OCI-LY7 (cell line): Measurements from ENCODE around the gene CHI3L2. TPM values are rescaled to one million over a fixed set of nuclear protein-coding genes. Genes with fewer than 3 reads are reported as not detected.

ENCODE experiments used
- Bru-seq: library from RNA; stranded (reverse); fragments of 400-500 nt; gene quantifications from one replicate; lab custom pipeline; 2021; lab: Mats Ljungman, UMichigan
- BruChase-seq, 2 experiments: library from RNA; stranded (reverse); fragments of 400-500 nt; gene quantifications; one replicate each; lab custom pipeline; 2021; lab: Mats Ljungman, UMichigan
- BruUV-seq: library from RNA; stranded (reverse); fragments of 400-500 nt; replicated peaks from 2 replicates; lab custom pipeline; 2021; lab: Mats Ljungman, UMichigan
- CTCF ChIA-PET: fragments of 300-600 bp; sonication (Branson Sonifier 250); formaldehyde crosslinking; loops from one replicate; lab custom pipeline; 2022; ENCODE audit warnings: antibody characterized with exemption; ENCODE audit not compliant: unreplicated experiment; lab: Charles Lee
- POLR2A ChIA-PET: fragments of 300-600 bp; sonication (Branson Sonifier 250); formaldehyde crosslinking; loops from one replicate; lab custom pipeline; 2022; ENCODE audit warnings: antibody characterized with exemption; lab: Charles Lee
- DNase-seq: peaks from one replicate; pipeline ENCODE4 v3.0.0-alpha.2; 2015; ENCODE audit warnings: low spot score
- H2AFZ ChIP-seq: fragments of 200-600 bp; sonication (generic), shearing (Covaris generic); 2 replicates; pipeline ENCODE4 v1.6.1; 2014; ENCODE audit warnings: mild to moderate bottlenecking, antibody characterized with exemption, low read length, moderate library complexity
- H3K27ac ChIP-seq: fragments of 200-600 bp; sonication (generic); 2 replicates; pipeline ENCODE4 v1.5.1; 2014; ENCODE audit warnings: mixed run types, low read depth, mild to moderate bottlenecking, moderate library complexity, low read length, inconsistent platforms; ENCODE audit not compliant: poor library complexity, severe bottlenecking
- H3K36me3 ChIP-seq: fragments of 200-600 bp; sonication (generic); 2 replicates; pipeline ENCODE4 v1.6.1; 2014; ENCODE audit warnings: mild to moderate bottlenecking, antibody characterized with exemption, low read length, moderate library complexity, mixed read lengths; ENCODE audit not compliant: insufficient read depth
- H3K4me1 ChIP-seq: fragments of 200-600 bp; sonication (generic); 2 replicates; pipeline ENCODE4 v1.5.1; 2014; ENCODE audit warnings: mild to moderate bottlenecking, low read length; ENCODE audit not compliant: insufficient read depth, poor library complexity, severe bottlenecking
- H3K4me2 ChIP-seq: fragments of 200-600 bp; sonication (generic); 2 replicates; pipeline ENCODE4 v1.6.1; 2014; ENCODE audit warnings: mild to moderate bottlenecking, low read length
- H3K4me3 ChIP-seq: fragments of 200-600 bp; sonication (generic); 2 replicates; pipeline ENCODE4 v1.5.1; 2014; ENCODE audit warnings: mild to moderate bottlenecking, low read depth, low read length; ENCODE audit not compliant: poor library complexity, severe bottlenecking
- H3K79me2 ChIP-seq: fragments of 200-600 bp; sonication (generic); 2 replicates; pipeline ENCODE4 v1.6.1; 2016; ENCODE audit warnings: low read depth, mild to moderate bottlenecking, low read length, moderate library complexity, mixed read lengths; ENCODE audit not compliant: insufficient read depth
- H3K9me2 ChIP-seq: fragments of 200-600 bp; sonication (generic); 2 replicates; pipeline ENCODE4 v1.6.1; 2016; ENCODE audit warnings: mild to moderate bottlenecking, low read length, mixed read lengths; ENCODE audit not compliant: insufficient read depth
- H3K9me3 ChIP-seq: fragments of 200-600 bp; sonication (generic); 2 replicates; pipeline ENCODE4 v1.6.1; 2014; ENCODE audit warnings: mild to moderate bottlenecking, mixed run types, low read length, mixed read lengths
- H4K20me1 ChIP-seq: fragments of 200-600 bp; sonication (generic); 2 replicates; pipeline ENCODE4 v1.6.1; 2014; ENCODE audit warnings: mild to moderate bottlenecking, antibody characterized with exemption, low read length, moderate library complexity, mixed read lengths; ENCODE audit not compliant: insufficient read depth
- CTCF ChIP-seq: fragments of 200-600 bp; sonication (generic); conservative IDR thresholded peaks from 2 replicates; pipeline ENCODE4 v1.5.1; 2014; ENCODE audit warnings: mild to moderate bottlenecking, antibody characterized with exemption, low read length, moderate library complexity, mixed read lengths
- EZH2phosphoT487 ChIP-seq: fragments of 200-600 bp; sonication (generic); IDR thresholded peaks from 2 replicates; pipeline ENCODE4 v1.6.1; 2018; ENCODE audit warnings: low read depth, borderline replicate concordance, mild to moderate bottlenecking, mixed run types, antibody characterized with exemption, low read length, moderate library complexity, mixed read lengths
- intact Hi-C: fragments of 100-400 bp; cut with micrococcal nuclease; formaldehyde crosslinking; loops from one replicate; pipeline ENCODE4 v1.10.0; 2022; ENCODE audit not compliant: unreplicated experiment
- long read RNA-seq: library from polyadenylated mRNA; stranded (forward); transcript quantifications from one replicate; pipeline ENCODE4 v2.0.0, GENCODE V29; 2022
- total RNA-seq, 2 experiments: library from RNA; depleted of rRNA in 1 of 2; stranded (reverse); fragments of >200 nt in 1 of 2; shearing (Covaris generic) in 1 of 2; gene quantifications; 2 replicates each; pipeline ENCODE4 v1.2.3, GENCODE V29; 2014 to 2022

The CHI3L2 gene
- total RNA-seq (2014; rRNA removed; shearing (Covaris generic)) (37.1 and 50.6 TPM in 2 replicates), total RNA-seq (2022) (88.7 and 95.4 TPM in 2 replicates), Bru-seq, nascent RNA (percentile 47 among the genes with signal in this experiment), BruChase-seq, experiment 1, labeled RNA remaining after a 6-hour chase (percentile 48 among the genes with signal in this experiment), BruChase-seq, experiment 2, labeled RNA remaining after a 2-hour chase (percentile 41 among the genes with signal in this experiment)
- long read RNA-seq, transcript CHI3L2-204 (10 exons, 1,518 nt): major isoform, 166 of 201 reads
- long read RNA-seq, partial matches to known transcripts: 3 of 201 reads
- long read RNA-seq, other reads (novel, unspliced or antisense): 32 of 201 reads

DNA sequence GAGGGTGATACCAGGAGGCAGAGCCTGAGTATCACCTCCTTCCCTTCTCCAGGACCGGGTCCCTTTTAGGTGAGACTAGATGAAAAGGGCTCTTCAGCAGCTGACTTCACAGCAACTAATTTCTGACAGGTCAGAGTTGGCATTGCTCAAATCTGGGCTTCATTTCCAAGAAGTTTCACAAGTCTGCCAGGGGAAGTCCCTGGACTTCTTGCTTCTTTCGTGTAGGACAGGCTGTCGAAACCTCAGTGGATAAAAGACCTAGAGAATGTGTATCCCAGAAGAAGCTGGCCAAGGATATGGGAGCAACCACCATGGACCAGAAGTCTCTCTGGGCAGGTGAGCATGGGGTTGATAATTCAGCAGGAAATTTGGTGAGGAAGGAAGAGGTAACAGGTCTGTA lies at the start of gene CHI3L2:
Gene CHI3L2, plus strand, starts transcription at position 280 of the 400 bp plus-strand sequence. Its CDS starts 17 bp downstream, at position 297.
- Histone ChIP-seq H2AFZ (peak within 1 kb of the TSS; percentile 25; the same call in 1 of the 2 replicates), H3K4me2 (peak within 1 kb of the TSS; percentile 18; the same call in 1 of the 2 replicates), H3K4me1 (peaks cover 72% of the 10 kb centered on the region), H3K9me3 (no peaks in the 10 kb centered on the region), H3K79me2 (no peaks in the 10 kb centered on the region; the same call in 1 of the 2 replicates), H3K27ac (peak within 1 kb of the TSS; percentile 35), H3K4me3 (no peak within 1 kb of the TSS), H4K20me1 (no peaks in the 10 kb centered on the region), H3K9me2 (no peaks in the 10 kb centered on the region), H3K36me3 (no peaks in the 10 kb centered on the region)
- intact Hi-C loops: no loop called here
- CTCF ChIA-PET: no interaction called here
- POLR2A ChIA-PET: interaction anchor here (0.7 to 3.5 kb wide), 4 partner anchors 8 to 83 kb away, joined by 3 to 30 read pairs (median 3); no protein-coding TSS in a partner anchor
- BruUV-seq: no TSS peak
- no peak for TF ChIP-seq EZH2phosphoT487
- TF ChIP-seq CTCF: no peak
- no peak for DNase-seq

GRCh38 chr1:111179968-111180533 lies 47.5 kb upstream of the CHI3L2 start:
- DNase-seq: no peak
- no peaks in the 10 kb centered on the region for H3K79me2 ChIP-seq
- H3K4me1 ChIP-seq: peaks cover 4% of the 10 kb centered on the region
- peaks cover 96% of the 10 kb centered on the region for H3K36me3 ChIP-seq
- ChIA-PET POLR2A (interaction anchor here (0.6 to 1.0 kb wide), 2 partner anchors 10 to 1221 kb away, joined by 5 to 6 read pairs; no protein-coding TSS in a partner anchor), CTCF (no interaction called here)
- H3K9me3 ChIP-seq: no peaks in the 10 kb centered on the region
- TF ChIP-seq CTCF: no peak
- no peak for TF ChIP-seq EZH2phosphoT487
- H4K20me1 ChIP-seq: no peaks in the 10 kb centered on the region; the same call in 1 of the 2 replicates
- H2AFZ ChIP-seq: no peak overlapping the region
- no peak overlapping the region for H3K27ac ChIP-seq
- no TSS peak for BruUV-seq
- H3K4me2 ChIP-seq: no peak overlapping the region
- H3K9me2 ChIP-seq: no peaks in the 10 kb centered on the region
- intact Hi-C loops: loop anchor here (5.0 kb wide), 1 partner anchor 152 kb away; no protein-coding TSS in a partner anchor
- no peak overlapping the region for H3K4me3 ChIP-seq
